ENCODE results near the gene GIPC1. TPM values are rescaled to one million over a fixed set of nuclear protein-coding genes. Genes with fewer than 3 reads are reported as not detected.

Gene GIPC1, protein sequence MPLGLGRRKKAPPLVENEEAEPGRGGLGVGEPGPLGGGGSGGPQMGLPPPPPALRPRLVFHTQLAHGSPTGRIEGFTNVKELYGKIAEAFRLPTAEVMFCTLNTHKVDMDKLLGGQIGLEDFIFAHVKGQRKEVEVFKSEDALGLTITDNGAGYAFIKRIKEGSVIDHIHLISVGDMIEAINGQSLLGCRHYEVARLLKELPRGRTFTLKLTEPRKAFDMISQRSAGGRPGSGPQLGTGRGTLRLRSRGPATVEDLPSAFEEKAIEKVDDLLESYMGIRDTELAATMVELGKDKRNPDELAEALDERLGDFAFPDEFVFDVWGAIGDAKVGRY
- 90.6 and 123 TPM in 2 replicates for total RNA-seq

DNA sequence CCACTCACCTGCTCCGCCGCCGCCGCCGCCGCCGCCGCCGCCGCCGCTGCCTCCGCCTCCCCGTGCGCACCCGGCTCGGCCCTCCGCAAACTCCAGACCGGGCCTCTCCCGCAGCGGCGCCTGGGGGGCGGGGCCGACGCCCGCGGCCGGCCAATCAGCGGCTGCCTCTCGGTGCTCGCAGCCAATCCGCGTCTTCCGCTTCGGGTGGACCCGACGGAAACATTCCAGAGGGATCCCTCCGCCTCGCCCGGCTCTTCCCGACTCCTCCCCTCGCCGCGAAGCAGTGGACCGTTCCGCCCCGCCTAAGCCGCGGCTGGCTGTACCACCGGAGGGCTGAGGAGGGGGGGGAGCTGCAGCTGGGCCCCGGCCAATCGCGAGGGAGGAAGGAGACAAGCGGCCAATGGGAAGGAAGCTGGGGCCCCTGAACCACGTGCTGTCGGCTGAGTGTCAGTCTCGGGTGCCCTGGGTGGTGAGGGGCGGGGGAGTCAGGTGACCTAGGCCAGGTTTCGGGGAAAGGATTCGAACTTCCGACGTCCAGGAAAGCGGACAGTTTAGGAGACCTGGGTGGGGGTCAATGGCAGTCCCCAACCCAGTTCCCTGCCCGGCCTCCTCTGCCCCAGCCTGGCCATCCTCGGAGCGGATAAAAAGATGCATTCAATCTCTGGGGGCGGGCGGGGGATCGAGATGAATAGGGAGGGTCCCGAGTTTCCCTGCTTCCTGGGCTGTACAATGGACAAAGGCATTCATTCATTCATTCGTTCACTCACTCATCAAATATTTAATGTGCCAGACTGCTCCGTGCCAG is at the start of gene GIPC1:
Gene GIPC1, minus strand, starts transcription at position 99 of the 805 bp plus-strand sequence. CDS start 13,151 bp downstream, outside the sequence.

DNA sequence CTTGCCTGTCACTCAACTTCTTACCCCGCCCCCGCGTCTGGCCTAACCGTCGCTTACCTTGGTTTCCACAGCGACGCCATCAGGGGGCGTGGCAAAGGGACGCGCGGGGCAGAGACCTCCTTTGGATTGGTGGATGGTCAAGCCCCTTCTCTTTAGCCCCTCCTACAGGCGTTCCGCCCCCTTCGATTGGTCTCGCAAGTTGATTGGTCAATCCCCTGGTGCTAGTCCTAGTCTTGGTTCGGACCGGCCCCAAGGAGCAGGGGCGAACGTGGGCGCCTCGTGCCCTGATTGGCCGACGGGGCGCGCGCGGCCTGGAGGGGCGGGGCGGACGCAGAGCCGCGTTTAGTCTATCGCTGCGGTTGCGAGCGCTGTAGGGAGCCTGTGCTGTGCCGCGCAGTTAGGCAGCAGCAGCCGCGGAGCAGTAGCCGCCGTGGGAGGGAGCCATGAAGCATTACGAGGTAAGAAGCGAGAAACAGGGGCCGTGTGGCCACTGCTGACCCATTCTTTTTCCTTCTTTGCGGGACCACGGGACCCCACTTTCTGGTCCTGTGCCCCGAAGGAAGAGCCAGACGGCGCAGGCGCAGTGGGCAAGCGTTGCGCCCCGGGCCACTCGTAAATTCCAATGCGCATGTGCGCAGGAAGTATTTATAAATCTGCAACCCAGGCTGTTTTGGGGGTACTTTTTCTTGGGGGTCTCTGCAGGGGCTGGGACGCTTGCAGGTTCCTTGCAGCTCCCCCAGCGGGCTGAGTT is 33.5 kb upstream of the GIPC1 start, which contains the start of gene TECR:
Gene TECR, plus strand, starts transcription at position 341 of the 751 bp plus-strand sequence. Its CDS starts 103 bp downstream, at position 444.

DNA sequence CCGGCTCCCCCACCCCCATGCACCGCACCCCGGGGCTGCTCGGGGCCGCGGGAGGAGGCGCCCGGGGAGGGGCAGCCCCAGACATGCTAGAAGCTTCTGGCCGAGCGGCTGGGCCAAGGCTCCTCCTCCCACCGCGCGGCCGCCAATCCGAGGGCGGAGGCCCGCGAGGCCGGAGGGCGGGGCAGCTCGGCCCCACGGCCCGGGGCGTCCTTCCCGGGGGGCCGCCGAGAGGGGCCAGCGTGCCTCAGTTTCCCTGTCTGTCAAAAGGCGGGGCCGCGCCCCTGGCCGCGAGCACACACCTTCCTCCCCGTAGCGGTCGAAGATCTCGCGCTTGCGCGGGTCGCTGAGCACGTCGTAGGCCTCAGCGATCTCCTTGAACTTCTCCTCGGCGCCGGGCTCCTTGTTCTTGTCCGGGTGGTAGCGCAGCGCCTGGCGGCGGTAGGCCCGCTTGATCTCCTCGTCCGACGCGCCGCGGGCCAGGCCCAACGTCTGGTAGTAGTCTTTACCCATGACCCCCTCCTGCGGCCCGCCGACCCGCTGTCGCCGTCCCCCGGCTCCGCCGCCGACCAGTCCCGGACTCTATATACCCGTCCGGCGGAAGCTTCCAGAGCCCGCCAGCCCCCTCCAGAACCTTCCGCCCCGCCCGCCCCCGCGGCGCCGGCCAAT is 22.0 kb upstream of the GIPC1 start, which contains the start of gene DNAJB1:
Gene DNAJB1, minus strand, starts transcription at position 558 of the 666 bp plus-strand sequence. Its CDS starts 48 bp downstream, at position 510.

GRCh38 chr19:14475251-14476073 is 20.5 kb downstream of the GIPC1 start, which contains the start of gene PTGER1:
Gene PTGER1 (minus strand): TSS chr19:14475354. CDS start chr19:14474320, 1,034 bp downstream.

GRCh38 chr19:14432791-14433553 is 63.0 kb downstream of the GIPC1 start, which contains the start of gene PKN1:
Gene PKN1 (plus strand): TSS chr19:14433306. CDS start chr19:14433522, 216 bp downstream.

Other genes starting within 250 kb of the GIPC1 start
- 6.9 and 7.9 TPM in 2 replicates for gene ADGRE5, start 114.7 kb downstream of the GIPC1 start, total RNA-seq
- 30.2 and 32.0 TPM in 2 replicates for gene DDX39A, start 76.8 kb downstream of the GIPC1 start, total RNA-seq
- 149 and 156 TPM in 2 replicates for gene PKN1, start 62.8 kb downstream of the GIPC1 start, total RNA-seq
- gene PTGER1, start 20.8 kb downstream of the GIPC1 start, total RNA-seq, result 3.8 and 6.6 TPM in 2 replicates
- 52.8 and 63.5 TPM in 2 replicates for gene DNAJB1, start 22.3 kb upstream of the GIPC1 start, total RNA-seq
- gene TECR, start 33.5 kb upstream of the GIPC1 start, total RNA-seq, result 24.0 and 33.9 TPM in 2 replicates
- gene NDUFB7, start 75.9 kb upstream of the GIPC1 start, total RNA-seq, result 247 and 389 TPM in 2 replicates
- 0.09 and 0.16 TPM in 2 replicates for gene CLEC17A, start 87.0 kb upstream of the GIPC1 start, total RNA-seq
- not detected in 2 replicates for gene ADGRE3, start 178.7 kb upstream of the GIPC1 start, total RNA-seq
- gene ZNF333, start 193.9 kb upstream of the GIPC1 start, total RNA-seq, result 20.5 and 32.8 TPM in 2 replicates

Data from bronchial smooth muscle cell (primary cell).